NCI-H748 treated with DMSO at 0.1 percent for 48 hours (cell line): ENCODE measurements around the gene AZGP1.
A peak's percentile ranks its signal among the peaks of the same experiment; 100 is the strongest.
"Not testable (repeated sequence)": the region's sequence is repeated elsewhere in the genome, so short reads cannot be mapped to it uniquely, and the experiment has no call there.

Source experiments
- DNase-seq: peaks from one replicate; lab custom pipeline; 2025; lab: John Stamatoyannopoulos, UW

The AZGP1 gene

GRCh38 chr7:99997545-99998137 lies 21.8 kb upstream of the AZGP1 start:
- peak; percentile 55 for DNase-seq

GRCh38 chr7:99996755-99997544 lies 21.1 kb upstream of the AZGP1 start:
- DNase-seq: no peak

- no peak for DNase-seq
These were observed 19.0 kb upstream of the AZGP1 start for GRCh38 chr7:99994819-99995218.

GRCh38 chr7:99992330-99993038 lies 16.7 kb upstream of the AZGP1 start:
- DNase-seq: no peak

GRCh38 chr7:99991543-99991942 lies 15.7 kb upstream of the AZGP1 start:
- DNase-seq: not testable (repeated sequence)

GRCh38 chr7:99990460-99990852 lies 14.6 kb upstream of the AZGP1 start:
- no peak for DNase-seq

GRCh38 chr7:99987846-99988245 lies 12.0 kb upstream of the AZGP1 start:
- no peak for DNase-seq

GRCh38 chr7:99987306-99987705 lies 11.5 kb upstream of the AZGP1 start:
- DNase-seq: not testable (repeated sequence)

- DNase-seq: no peak
These were observed 8.8 kb upstream of the AZGP1 start for GRCh38 chr7:99984593-99984992.

GRCh38 chr7:99981066-99981465 lies 5.2 kb upstream of the AZGP1 start:
- DNase-seq: not testable (repeated sequence)

GRCh38 chr7:99980448-99980872 lies 4.6 kb upstream of the AZGP1 start:
- not testable (repeated sequence) for DNase-seq

- not testable (repeated sequence) for DNase-seq
These were observed 4.0 kb upstream of the AZGP1 start for GRCh38 chr7:99979814-99980225.

- DNase-seq: no peak
These were observed 795 bp upstream of the AZGP1 start for GRCh38 chr7:99976626-99977025.

GRCh38 chr7:99974681-99975080 lies 1.1 kb downstream of the AZGP1 start:
- no peak for DNase-seq

- DNase-seq: not testable (repeated sequence)
These were observed 2.0 kb downstream of the AZGP1 start for GRCh38 chr7:99973817-99974216.

GRCh38 chr7:99971242-99971641 lies 4.6 kb downstream of the AZGP1 start:
- DNase-seq: no peak

GRCh38 chr7:99969813-99970212 lies 6.0 kb downstream of the AZGP1 start:
- DNase-seq: not testable (repeated sequence)

GRCh38 chr7:99969298-99969697 lies 6.5 kb downstream of the AZGP1 start:
- DNase-seq: no peak

GRCh38 chr7:99958564-99959227 lies 17.1 kb downstream of the AZGP1 start:
- no peak for DNase-seq

- no peak for DNase-seq
These were observed 20.6 kb downstream of the AZGP1 start for GRCh38 chr7:99955247-99955646.

- not testable (repeated sequence) for DNase-seq
These were observed 21.2 kb downstream of the AZGP1 start for GRCh38 chr7:99954643-99955042.

GRCh38 chr7:99953649-99954048 lies 22.2 kb downstream of the AZGP1 start:
- no peak for DNase-seq
